ENCODE measurements around the gene ADARB1. TPM values are rescaled to one million over a fixed set of nuclear protein-coding genes. Genes with fewer than 3 reads are reported as not detected.
A peak's percentile ranks its signal among the peaks of the same experiment; 100 is the strongest.

The ADARB1 gene
- polyA plus RNA-seq, 1 donor = 24.0 TPM

- DNase-seq = no peak
Observed at GRCh38 chr21:45234965-45235364, 160.6 kb downstream of the ADARB1 start.

- DNase-seq = no peak
Observed at GRCh38 chr21:45235488-45235887, 161.1 kb downstream of the ADARB1 start.

- no peak for DNase-seq
Observed at GRCh38 chr21:45236481-45236880, 162.1 kb downstream of the ADARB1 start.

GRCh38 chr21:45237401-45237800 lies 163.0 kb downstream of the ADARB1 start:
- DNase-seq = no peak

- no peak for DNase-seq
Observed at GRCh38 chr21:45241357-45241756, 167.0 kb downstream of the ADARB1 start.

- DNase-seq = no peak
Observed at GRCh38 chr21:45243603-45244002, 169.2 kb downstream of the ADARB1 start.

- no peak for DNase-seq
Observed at GRCh38 chr21:45244799-45245340, 170.5 kb downstream of the ADARB1 start.

GRCh38 chr21:45246386-45247320 lies 172.3 kb downstream of the ADARB1 start:
- no peak for DNase-seq

- no peak for DNase-seq
Observed at GRCh38 chr21:45248301-45248892, 174.0 kb downstream of the ADARB1 start.

GRCh38 chr21:45248893-45249381 lies 174.6 kb downstream of the ADARB1 start:
- peak; percentile 25 for DNase-seq

GRCh38 chr21:45249626-45250025 lies 175.2 kb downstream of the ADARB1 start:
- no peak for DNase-seq

GRCh38 chr21:45250272-45250671 lies 175.9 kb downstream of the ADARB1 start:
- DNase-seq = no peak

GRCh38 chr21:45250914-45251634 lies 176.7 kb downstream of the ADARB1 start:
- no peak for DNase-seq

- no peak for DNase-seq
Observed at GRCh38 chr21:45251635-45252447, 177.5 kb downstream of the ADARB1 start.

- no peak for DNase-seq
Observed at GRCh38 chr21:45252448-45252925, 178.1 kb downstream of the ADARB1 start.

- DNase-seq = no peak
Observed at GRCh38 chr21:45253180-45253579, 178.8 kb downstream of the ADARB1 start.

GRCh38 chr21:45253633-45254459 lies 179.5 kb downstream of the ADARB1 start:
- DNase-seq = no peak

- DNase-seq = no peak
Observed at GRCh38 chr21:45254460-45254930, 180.1 kb downstream of the ADARB1 start.

GRCh38 chr21:45255381-45256020 lies 181.1 kb downstream of the ADARB1 start:
- no peak for DNase-seq
